ENCODE measurements around the gene JPH3. TPM values are rescaled to one million over a fixed set of nuclear protein-coding genes. Genes with fewer than 3 reads are reported as not detected.

Gene JPH3
- total RNA-seq, 1 experiment from 2014 or later, result 32.7 TPM

DNA sequence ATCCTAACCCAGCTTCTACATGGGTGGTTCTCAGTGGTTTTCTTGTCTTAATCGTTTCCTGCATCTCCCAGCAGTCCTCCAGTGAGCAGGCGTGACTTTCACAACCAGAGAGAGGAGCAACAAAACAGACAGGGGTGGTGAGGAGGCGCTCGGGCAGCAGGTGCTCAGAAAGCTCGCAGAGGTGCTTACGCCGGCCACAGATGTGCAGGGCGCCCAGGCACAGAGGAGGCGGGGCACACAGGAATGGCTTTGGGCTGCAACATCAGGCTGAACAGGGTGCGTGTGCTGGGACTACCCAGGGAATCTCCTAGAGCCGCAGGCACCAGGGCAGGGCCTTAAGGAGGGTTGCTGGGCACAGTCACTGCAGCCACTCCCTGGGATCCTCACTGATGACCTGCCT lies 130.9 kb downstream of the JPH3 start:
- Mint-ChIP-seq H3K27me3 (ENCODE audit: low read depth) (no peaks in the 10 kb centered on the region), H3K4me1 (peaks cover 8 to 10% of the 10 kb centered on the region in 2 experiments), H3K4me3 (no peak overlapping the region), H3K9me3 (no peaks in the 10 kb centered on the region), H3K36me3 (ENCODE audit: insufficient read depth in 1 of 3, low read depth in 3 of 3) (peaks cover 19 to 57% (median 40%) of the 10 kb centered on the region in 3 experiments), H3K27ac (0 out of 7 replicates have a peak overlapping the region, but pooled peaks of 1 of the 3 experiments have one; percentile 12)
- WGBS (ENCODE audit: extremely low coverage, insufficient read length, low lambda C conversion rate), result no CpG with 5 or more reads among the region's 11 CpGs
- Histone ChIP-seq H2BK20ac (ENCODE audit: low read depth, low read length, poor library complexity, severe bottlenecking) (no peak overlapping the region), H3K4me1 (ENCODE audit: insufficient read depth, low read length) (no peaks in the 10 kb centered on the region), H4K8ac (replicated peaks; ENCODE audit: insufficient read length, low read depth, low read length) (no peak overlapping the region), H3K23ac (ENCODE audit: insufficient read length, low read depth, low read length) (no peak overlapping the region), H3K9me3 (ENCODE audit: control insufficient read depth, low read depth, low read length) (no peaks in the 10 kb centered on the region), H3K4ac (ENCODE audit: low read depth, low read length) (no peak overlapping the region), H2AFZ (ENCODE audit: low read length) (no peak overlapping the region), H2AK5ac (ENCODE audit: insufficient read length, low read length) (no peak overlapping the region), H3K4me2 (ENCODE audit: insufficient read depth, insufficient read length, low read length) (no peak overlapping the region), H3K56ac (ENCODE audit: insufficient read length, low read depth, low read length) (no peak overlapping the region), H3K23me2 (ENCODE audit: insufficient read length, low read depth, low read length, poor library complexity, severe bottlenecking) (no peaks in the 10 kb centered on the region), H2BK15ac (ENCODE audit: low read depth, low read length) (no peak overlapping the region), H4K20me1 (ENCODE audit: control insufficient read depth, insufficient read depth, insufficient read length) (peaks cover 3% of the 10 kb centered on the region), H3K27ac (ENCODE audit: insufficient read length, low read depth, low read length) (no peak overlapping the region), H3K14ac (ENCODE audit: insufficient read depth, low read length) (no peak overlapping the region), H3K79me2 (ENCODE audit: insufficient read depth, low read length) (no peaks in the 10 kb centered on the region; the same call in 1 of the 2 replicates), H3K18ac (ENCODE audit: insufficient read length, low read depth, low read length) (no peak overlapping the region), H2BK5ac (ENCODE audit: insufficient read length, low read length) (no peak overlapping the region), H3K27me3 (ENCODE audit: insufficient read depth, low read length) (no peaks in the 10 kb centered on the region), H3K9ac (ENCODE audit: extremely low read depth, insufficient read length, low read length) (no peak overlapping the region), H3T11ph (ENCODE audit: low read length) (no peak overlapping the region), H2BK120ac (ENCODE audit: low read depth, low read length, poor library complexity, severe bottlenecking) (no peak overlapping the region), H2BK12ac (ENCODE audit: insufficient read length, low read depth, low read length) (no peak overlapping the region), H4K91ac (ENCODE audit: insufficient read length, low read depth, low read length) (no peak overlapping the region), H4K5ac (ENCODE audit: insufficient read length, low read depth, low read length) (no peak overlapping the region), H3K79me1 (ENCODE audit: insufficient read depth, low read depth, low read length, poor library complexity, severe bottlenecking) (peaks cover 4% of the 10 kb centered on the region)
- TF ChIP-seq, protein P1, sequence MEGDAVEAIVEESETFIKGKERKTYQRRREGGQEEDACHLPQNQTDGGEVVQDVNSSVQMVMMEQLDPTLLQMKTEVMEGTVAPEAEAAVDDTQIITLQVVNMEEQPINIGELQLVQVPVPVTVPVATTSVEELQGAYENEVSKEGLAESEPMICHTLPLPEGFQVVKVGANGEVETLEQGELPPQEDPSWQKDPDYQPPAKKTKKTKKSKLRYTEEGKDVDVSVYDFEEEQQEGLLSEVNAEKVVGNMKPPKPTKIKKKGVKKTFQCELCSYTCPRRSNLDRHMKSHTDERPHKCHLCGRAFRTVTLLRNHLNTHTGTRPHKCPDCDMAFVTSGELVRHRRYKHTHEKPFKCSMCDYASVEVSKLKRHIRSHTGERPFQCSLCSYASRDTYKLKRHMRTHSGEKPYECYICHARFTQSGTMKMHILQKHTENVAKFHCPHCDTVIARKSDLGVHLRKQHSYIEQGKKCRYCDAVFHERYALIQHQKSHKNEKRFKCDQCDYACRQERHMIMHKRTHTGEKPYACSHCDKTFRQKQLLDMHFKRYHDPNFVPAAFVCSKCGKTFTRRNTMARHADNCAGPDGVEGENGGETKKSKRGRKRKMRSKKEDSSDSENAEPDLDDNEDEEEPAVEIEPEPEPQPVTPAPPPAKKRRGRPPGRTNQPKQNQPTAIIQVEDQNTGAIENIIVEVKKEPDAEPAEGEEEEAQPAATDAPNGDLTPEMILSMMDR (conservative IDR thresholded peaks at IDR 0.05), result no peak
- no peak for DNase-seq

Measured in H9 (cell line).